Activated B cell treated with CpG ODN at 0.5 μM for 24 hours (primary cell): ENCODE results near the gene WASF3. TPM values are rescaled to one million over a fixed set of nuclear protein-coding genes. Genes with fewer than 3 reads are reported as not detected.

ENCODE experiments used
- ATAC-seq: fragments of 200-7000 bp; cut with Tn5 transposase; one replicate; pipeline ENCODE4 v1.10.0; 2021; ENCODE audit warnings: low read depth, mild to moderate bottlenecking, moderate library complexity
- CTCF ChIA-PET: fragments of 350-600 bp; sonication (Branson Sonifier 250); formaldehyde crosslinking; loops from one replicate; lab custom pipeline; 2021; ENCODE audit warnings: antibody characterized with exemption; lab: Charles Lee
- POLR2A ChIA-PET: fragments of 350-600 bp; sonication (Branson Sonifier 250); formaldehyde crosslinking; loops from one replicate; lab custom pipeline; 2021; ENCODE audit warnings: antibody characterized with exemption; lab: Charles Lee
- DNase-seq: peaks from one replicate; pipeline ENCODE4 v3.0.0; 2022
- H3K27ac Mint-ChIP-seq: one replicate; pipeline ENCODE4 v1.8.0; 2020; ENCODE audit warnings: mixed read lengths
- H3K27me3 Mint-ChIP-seq: one replicate; pipeline ENCODE4 v1.8.0; 2021; ENCODE audit warnings: mixed read lengths
- H3K36me3 Mint-ChIP-seq: one replicate; pipeline ENCODE4 v1.8.0; 2021; ENCODE audit warnings: low read depth, mixed read lengths
- H3K4me1 Mint-ChIP-seq: one replicate; pipeline ENCODE4 v1.8.0; 2021; ENCODE audit warnings: mixed read lengths
- H3K4me3 Mint-ChIP-seq: one replicate; pipeline ENCODE4 v1.8.0; 2020; ENCODE audit warnings: mild to moderate bottlenecking, mixed read lengths
- H3K9me3 Mint-ChIP-seq: one replicate; pipeline ENCODE4 v1.8.0; 2020; ENCODE audit warnings: mixed read lengths
- intact Hi-C: fragments of 100-400 bp; cut with micrococcal nuclease; formaldehyde crosslinking; loops from one replicate; pipeline ENCODE4 v1.15.1; 2024
- total RNA-seq: library from RNA; stranded (reverse); gene quantifications from 2 replicates; pipeline ENCODE4 v1.2.3, GENCODE V29; 2022
- TF ChIP-seq, protein P1 (sequence below): fragments of 200-600 bp; IDR thresholded peaks from one replicate; pipeline ENCODE4 v1.8.0; 2022; ENCODE audit warnings: antibody characterized with exemption, mild to moderate bottlenecking

WASF3 gene
- total RNA-seq, 1 donor from 2014 or later, result 0.35 TPM

DNA sequence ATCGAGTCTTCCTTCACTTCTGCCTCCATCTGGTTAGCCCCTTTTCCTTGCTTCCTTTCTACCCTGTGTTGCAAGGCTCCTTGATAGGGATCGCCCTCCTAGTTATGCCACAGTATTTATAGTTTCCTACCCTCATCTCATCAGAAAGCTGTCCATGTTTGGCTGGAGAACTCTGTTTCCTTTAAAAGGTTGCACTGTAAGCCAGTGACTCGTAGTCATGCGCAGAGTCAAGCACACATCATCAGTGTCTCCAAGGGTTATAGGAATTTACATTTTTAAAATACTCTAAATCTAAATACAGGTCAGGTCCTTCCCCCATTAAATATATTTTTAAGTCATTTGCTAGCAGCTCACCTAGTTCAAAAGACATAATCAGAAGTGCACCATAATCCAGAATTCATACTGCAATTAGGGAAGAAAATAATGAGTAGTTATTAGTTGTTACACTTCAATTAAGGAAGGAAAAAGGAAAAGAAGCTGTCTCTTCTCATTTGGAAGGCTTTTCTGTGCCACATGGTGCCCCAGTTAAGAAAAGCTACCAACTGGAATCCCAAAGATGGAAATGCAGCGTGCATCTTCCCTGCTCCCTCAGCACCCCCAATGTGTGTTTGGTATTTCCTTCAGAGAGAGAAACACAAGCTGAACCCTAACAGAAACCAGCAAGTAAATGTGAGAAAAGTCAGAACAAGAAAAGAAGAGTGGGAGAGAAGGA lies 122.1 kb downstream of the WASF3 start:
- TF ChIP-seq, protein P1, sequence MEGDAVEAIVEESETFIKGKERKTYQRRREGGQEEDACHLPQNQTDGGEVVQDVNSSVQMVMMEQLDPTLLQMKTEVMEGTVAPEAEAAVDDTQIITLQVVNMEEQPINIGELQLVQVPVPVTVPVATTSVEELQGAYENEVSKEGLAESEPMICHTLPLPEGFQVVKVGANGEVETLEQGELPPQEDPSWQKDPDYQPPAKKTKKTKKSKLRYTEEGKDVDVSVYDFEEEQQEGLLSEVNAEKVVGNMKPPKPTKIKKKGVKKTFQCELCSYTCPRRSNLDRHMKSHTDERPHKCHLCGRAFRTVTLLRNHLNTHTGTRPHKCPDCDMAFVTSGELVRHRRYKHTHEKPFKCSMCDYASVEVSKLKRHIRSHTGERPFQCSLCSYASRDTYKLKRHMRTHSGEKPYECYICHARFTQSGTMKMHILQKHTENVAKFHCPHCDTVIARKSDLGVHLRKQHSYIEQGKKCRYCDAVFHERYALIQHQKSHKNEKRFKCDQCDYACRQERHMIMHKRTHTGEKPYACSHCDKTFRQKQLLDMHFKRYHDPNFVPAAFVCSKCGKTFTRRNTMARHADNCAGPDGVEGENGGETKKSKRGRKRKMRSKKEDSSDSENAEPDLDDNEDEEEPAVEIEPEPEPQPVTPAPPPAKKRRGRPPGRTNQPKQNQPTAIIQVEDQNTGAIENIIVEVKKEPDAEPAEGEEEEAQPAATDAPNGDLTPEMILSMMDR, result no peak
- Mint-ChIP-seq H3K4me3 (no peak overlapping the region), H3K36me3 (no peaks in the 10 kb centered on the region), H3K4me1 (no peaks in the 10 kb centered on the region), H3K27ac (no peak overlapping the region), H3K9me3 (no peaks in the 10 kb centered on the region), H3K27me3 (peaks cover 12% of the 10 kb centered on the region)
- CTCF ChIA-PET, result interaction anchor here (1.6 kb wide), 1 partner anchor 19 kb away, joined by 4 read pairs; no protein-coding TSS in a partner anchor
- ATAC-seq (no peak), DNase-seq (no peak)
- POLR2A ChIA-PET, result no interaction called here
- intact Hi-C loops, result no loop called here

DNA sequence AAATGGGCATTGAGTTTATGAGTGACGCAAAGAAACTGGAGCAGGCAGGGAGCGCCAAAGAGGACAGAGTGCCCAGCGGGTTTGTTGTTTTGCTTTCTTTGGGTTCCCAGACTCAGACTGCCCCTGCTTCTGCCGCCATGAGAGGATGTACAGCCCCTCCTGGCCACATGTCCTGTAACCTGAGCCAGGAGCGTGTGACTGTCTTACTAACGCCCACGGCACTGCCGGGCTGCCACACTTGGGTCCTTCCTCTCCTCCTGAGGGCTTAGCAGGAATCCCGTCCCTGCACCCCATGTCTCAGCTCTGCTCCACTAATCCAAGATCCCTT lies 122.6 kb downstream of the WASF3 start:
- no peaks in the 10 kb centered on the region for H3K9me3 Mint-ChIP-seq
- no peak overlapping the region for H3K27ac Mint-ChIP-seq
- no peak overlapping the region for H3K4me3 Mint-ChIP-seq
- peaks cover 12% of the 10 kb centered on the region for H3K27me3 Mint-ChIP-seq
- TF ChIP-seq, protein P1, result no peak
- ATAC-seq (no peak), DNase-seq (no peak)
- POLR2A ChIA-PET, result no interaction called here
- no peaks in the 10 kb centered on the region for H3K36me3 Mint-ChIP-seq
- H3K4me1 Mint-ChIP-seq, result no peaks in the 10 kb centered on the region
- intact Hi-C loops, result no loop called here
- CTCF ChIA-PET, result interaction anchor here (1.6 kb wide), 1 partner anchor 18 kb away, joined by 4 read pairs; no protein-coding TSS in a partner anchor

DNA sequence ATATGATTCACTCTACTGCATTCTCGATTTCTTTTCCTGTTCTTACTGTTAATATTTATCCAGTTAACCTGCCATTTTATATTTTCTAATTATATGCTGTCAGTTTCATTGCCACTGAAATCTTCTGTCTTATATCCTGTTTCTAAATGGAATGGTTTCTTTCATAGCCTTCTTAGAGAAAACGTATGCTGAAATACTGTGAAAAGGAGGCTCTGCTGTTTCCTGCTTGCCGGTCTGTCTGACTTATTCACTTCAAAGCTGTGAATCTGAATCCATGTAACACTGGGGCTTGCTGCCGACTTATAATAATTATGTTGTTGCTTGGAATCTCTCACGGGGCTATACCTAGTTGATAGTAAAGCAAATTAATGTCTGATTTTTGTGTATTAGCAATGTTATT lies 123.1 kb downstream of the WASF3 start:
- intact Hi-C loops, result no loop called here
- POLR2A ChIA-PET, result no interaction called here
- Mint-ChIP-seq H3K27ac (no peak overlapping the region), H3K9me3 (no peaks in the 10 kb centered on the region), H3K27me3 (peaks cover 12% of the 10 kb centered on the region), H3K4me3 (no peak overlapping the region), H3K36me3 (no peaks in the 10 kb centered on the region), H3K4me1 (no peaks in the 10 kb centered on the region)
- DNase-seq, result no peak
- CTCF ChIA-PET, result no interaction called here
- TF ChIP-seq, protein P1, result no peak
- no peak for ATAC-seq

DNA sequence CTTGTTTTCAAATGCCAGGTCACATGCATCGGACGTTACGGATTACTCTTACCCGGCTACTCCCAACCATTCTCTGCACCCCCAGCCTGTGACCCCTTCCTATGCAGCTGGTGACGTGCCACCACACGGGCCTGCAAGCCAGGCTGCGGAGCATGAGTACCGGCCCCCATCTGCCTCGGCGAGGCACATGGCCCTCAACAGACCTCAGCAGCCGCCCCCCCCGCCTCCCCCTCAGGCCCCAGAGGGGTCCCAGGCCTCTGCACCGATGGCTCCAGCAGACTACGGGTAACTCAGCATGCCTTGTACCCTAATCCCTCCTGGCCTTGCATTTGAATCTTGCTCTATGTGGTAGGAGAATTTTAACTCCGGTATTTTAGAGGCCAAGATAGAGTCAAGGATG lies 123.6 kb downstream of the WASF3 start:
- no peak for DNase-seq
- H3K4me1 Mint-ChIP-seq, result no peaks in the 10 kb centered on the region
- no peak overlapping the region for H3K4me3 Mint-ChIP-seq
- no peak overlapping the region for H3K27ac Mint-ChIP-seq
- H3K27me3 Mint-ChIP-seq, result peaks cover 12% of the 10 kb centered on the region
- ATAC-seq, result no peak
- TF ChIP-seq, protein P1, result no peak
- H3K36me3 Mint-ChIP-seq, result no peaks in the 10 kb centered on the region
- CTCF ChIA-PET, result no interaction called here
- intact Hi-C loops, result no loop called here
- H3K9me3 Mint-ChIP-seq, result no peaks in the 10 kb centered on the region
- POLR2A ChIA-PET, result no interaction called here

DNA sequence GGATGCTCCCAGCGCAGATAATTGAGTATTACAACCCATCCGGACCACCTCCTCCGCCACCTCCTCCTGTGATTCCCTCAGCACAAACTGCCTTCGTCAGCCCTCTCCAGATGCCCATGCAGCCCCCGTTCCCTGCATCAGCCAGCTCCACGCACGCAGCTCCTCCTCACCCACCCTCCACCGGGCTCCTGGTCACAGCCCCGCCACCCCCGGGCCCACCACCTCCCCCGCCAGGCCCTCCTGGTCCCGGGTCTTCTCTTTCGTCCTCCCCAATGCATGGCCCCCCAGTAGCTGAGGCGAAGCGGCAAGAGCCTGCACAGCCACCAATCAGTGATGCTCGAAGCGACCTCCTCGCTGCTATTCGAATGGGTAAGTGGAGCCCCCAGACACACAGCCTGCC lies 125.1 kb downstream of the WASF3 start:
- DNase-seq (no peak), ATAC-seq (no peak)
- Mint-ChIP-seq H3K27me3 (peaks cover 9% of the 10 kb centered on the region), H3K36me3 (no peaks in the 10 kb centered on the region), H3K4me1 (no peaks in the 10 kb centered on the region), H3K4me3 (no peak overlapping the region), H3K27ac (no peak overlapping the region), H3K9me3 (no peaks in the 10 kb centered on the region)
- ChIA-PET CTCF (interaction anchor here (1.1 kb wide), 1 partner anchor 16 kb away, joined by 3 read pairs; no protein-coding TSS in a partner anchor), POLR2A (no interaction called here)
- intact Hi-C loops, result no loop called here
- TF ChIP-seq, protein P1, result no peak
